Small intestine (tissue), 7 donors: ENCODE results near the gene LEF1. TPM values are rescaled to one million over a fixed set of nuclear protein-coding genes. Genes with fewer than 3 reads are reported as not detected.
A peak's percentile ranks its signal among the peaks of the same experiment; 100 is the strongest.

Experiments used
- DNase-seq, 2 donors: peaks; one replicate each; pipeline versions ENCODE4 v3.0.0 to v3.0.0-alpha.2; 2013
- FAIRE-seq: peaks from 2 replicates; lab custom pipeline; 2012; peaks lifted over from hg19 to GRCh38; lab: Jason Lieb, UNC
- H3K27ac ChIP-seq, 3 donors: one replicate each; pipeline ENCODE4 v1.5.1; 2013; ENCODE audit warnings: low read length in 2 of 3, mild to moderate bottlenecking in 2 of 3, control low read depth in 1 of 3, inconsistent platforms in 1 of 3, low read depth in 1 of 3, moderate library complexity in 1 of 3
- H3K27me3 ChIP-seq, 3 donors: one replicate each; pipeline ENCODE4 v1.6.1; 2013; ENCODE audit warnings: low read length in 3 of 3, inconsistent platforms in 1 of 3; ENCODE audit not compliant: control insufficient read depth in 3 of 3, insufficient read depth in 3 of 3
- H3K36me3 ChIP-seq, 3 donors: one replicate each; pipeline ENCODE4 v1.6.1; 2013; ENCODE audit warnings: low read length in 3 of 3, inconsistent platforms in 1 of 3, low read depth in 1 of 3, mild to moderate bottlenecking in 1 of 3, moderate library complexity in 1 of 3; ENCODE audit not compliant: control insufficient read depth in 3 of 3, insufficient read depth in 2 of 3
- H3K4me1 ChIP-seq, 3 donors: one replicate each; pipeline ENCODE4 v1.6.1; 2013; ENCODE audit warnings: low read length in 2 of 3, inconsistent platforms in 1 of 3, low read depth in 1 of 3, mild to moderate bottlenecking in 1 of 3, moderate library complexity in 1 of 3; ENCODE audit not compliant: control insufficient read depth in 3 of 3, insufficient read depth in 2 of 3
- H3K4me3 ChIP-seq, 3 donors: one replicate each; pipeline ENCODE4 v1.5.1; 2013; ENCODE audit warnings: low read length in 3 of 3, control low read depth in 1 of 3, inconsistent platforms in 1 of 3, low read depth in 1 of 3, mild to moderate bottlenecking in 1 of 3, moderate library complexity in 1 of 3
- H3K9me3 ChIP-seq, 2 donors: one replicate each; pipeline ENCODE4 v1.6.1; 2013; ENCODE audit warnings: low read depth in 1 of 2, low read length in 1 of 2; ENCODE audit not compliant: control insufficient read depth in 2 of 2, insufficient read depth in 1 of 2
- WGBS, 3 donors: extraction: QIAGEN DNeasy Blood & Tissue Kit; methylation state at CpG; one replicate each; pipeline ENCODE4 v1.1.7; 2013; 5-methylcytosine and 5-hydroxymethylcytosine counted together
- polyA plus RNA-seq, 4 donors: library from polyadenylated mRNA; stranded (reverse) in 3 of 4; unstranded in 1 of 4; fragments of 200-250 nt in 3 of 4; fragments of 120-200 nt in 1 of 4; gene quantifications; one replicate each; pipeline versions ENCODE4 v1.2.1 to v1.2.3, GENCODE V29; 2013
- donor health status: healthy with polysubstance abuse.
- donor health status: control.
- donor health status: control.
- donor health status: Bipolar disorder and iron deficiency.
- donor health status: healthy.

Gene LEF1
- polyA plus RNA-seq, 4 donors, result 0.89 to 5.2 (median 3.7) TPM

DNA sequence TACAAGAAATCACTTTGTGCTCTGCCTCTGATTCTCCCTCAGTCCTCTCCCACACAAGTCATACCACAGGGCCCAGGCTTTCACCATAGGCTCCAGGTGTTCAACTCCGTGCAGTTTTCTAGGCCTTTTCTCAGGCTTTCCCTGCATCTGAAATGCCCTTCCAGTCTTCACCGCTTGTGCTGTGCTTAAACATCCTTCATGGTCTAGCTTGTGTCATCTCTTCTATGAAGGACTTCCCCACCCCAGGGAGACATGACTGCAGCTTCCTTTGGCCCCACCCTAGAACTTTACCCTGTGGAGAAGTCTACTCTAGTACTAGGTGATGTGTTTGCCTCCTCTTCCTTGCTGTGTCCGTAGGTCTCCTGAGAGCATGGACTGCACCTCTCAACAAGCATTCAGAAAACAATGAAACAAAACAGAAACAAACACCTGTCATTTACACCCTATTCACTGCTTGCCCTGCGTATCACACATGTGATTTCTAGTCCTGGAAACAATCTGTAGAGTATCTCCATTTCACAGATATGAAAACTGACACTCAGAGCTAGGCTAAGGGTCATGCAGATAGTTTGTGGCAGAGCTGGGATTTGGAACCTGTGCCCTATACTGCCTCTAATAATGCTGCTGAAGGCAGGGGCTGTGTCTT lies 22.7 kb upstream of the LEF1 start:
- Histone ChIP-seq H3K4me1 (no peaks in the 10 kb centered on the region), H3K9me3 (peaks cover 0 to 3% of the 10 kb centered on the region in 2 donors), H3K27ac (peak overlapping the region in 1 of 3 donors; percentile 18), H3K4me3 (no peak overlapping the region), H3K27me3 (no peaks in the 10 kb centered on the region), H3K36me3 (no peaks in the 10 kb centered on the region)
- DNase-seq (no peak), FAIRE-seq (no peak)
- whole genome bisulfite sequencing, 3 donors, result 84 to 91% (median 90%) methylated on average over 4 of the region's 4 CpGs

DNA sequence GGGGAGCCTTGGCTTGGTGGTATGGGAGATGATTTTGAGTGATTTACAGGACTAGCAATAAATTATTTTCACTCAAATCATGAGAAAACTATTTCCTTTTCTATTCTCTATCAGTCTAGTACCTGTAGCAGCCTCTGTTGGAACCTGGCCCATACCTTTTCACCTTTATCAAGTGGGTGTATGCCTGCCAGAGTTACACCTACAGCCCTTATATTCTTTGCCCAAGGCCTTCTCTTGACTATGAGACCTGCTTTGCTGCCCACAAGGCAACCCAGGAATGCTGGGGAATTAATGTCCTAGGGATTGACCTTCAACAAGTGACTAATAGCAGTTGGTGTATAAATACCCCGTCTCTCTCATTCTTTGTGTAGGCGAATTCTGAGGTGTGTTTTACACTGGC lies 20.0 kb upstream of the LEF1 start:
- FAIRE-seq, result no peak
- Histone ChIP-seq H3K27me3 (no peaks in the 10 kb centered on the region), H3K4me3 (no peak overlapping the region), H3K27ac (no peak overlapping the region), H3K4me1 (no peaks in the 10 kb centered on the region), H3K9me3 (peaks cover 0 to 3% of the 10 kb centered on the region in 2 donors), H3K36me3 (no peaks in the 10 kb centered on the region)
- no peak for DNase-seq
- 59 to 79% (median 61%) methylated on average over 2 of the region's 2 CpGs for WGBS, 3 donors

GRCh38 chr4:108185252-108185651 lies 16.5 kb upstream of the LEF1 start:
- no peak for FAIRE-seq
- Histone ChIP-seq H3K27me3 (no peaks in the 10 kb centered on the region), H3K9me3 (peaks cover 0 to 3% of the 10 kb centered on the region in 2 donors), H3K36me3 (no peaks in the 10 kb centered on the region), H3K4me3 (no peak overlapping the region), H3K4me1 (no peaks in the 10 kb centered on the region), H3K27ac (no peak overlapping the region)
- DNase-seq, result no peak
- WGBS, 3 donors, result 86 to 92% (median 91%) methylated on average over 3 of the region's 3 CpGs

- no peak overlapping the region for H3K4me3 ChIP-seq
- H3K36me3 ChIP-seq, result no peaks in the 10 kb centered on the region
- peaks cover 0 to 3% of the 10 kb centered on the region in 2 donors for H3K9me3 ChIP-seq
- DNase-seq, result no peak
- FAIRE-seq, result no peak
- no peak overlapping the region for H3K27ac ChIP-seq
- 85 to 96% (median 92%) methylated on average over 1 of the region's 1 CpG for WGBS, 3 donors
- H3K27me3 ChIP-seq, result no peaks in the 10 kb centered on the region
- H3K4me1 ChIP-seq, result no peaks in the 10 kb centered on the region
Observed at GRCh38 chr4:108184453-108185049, 15.8 kb upstream of the LEF1 start.

DNA sequence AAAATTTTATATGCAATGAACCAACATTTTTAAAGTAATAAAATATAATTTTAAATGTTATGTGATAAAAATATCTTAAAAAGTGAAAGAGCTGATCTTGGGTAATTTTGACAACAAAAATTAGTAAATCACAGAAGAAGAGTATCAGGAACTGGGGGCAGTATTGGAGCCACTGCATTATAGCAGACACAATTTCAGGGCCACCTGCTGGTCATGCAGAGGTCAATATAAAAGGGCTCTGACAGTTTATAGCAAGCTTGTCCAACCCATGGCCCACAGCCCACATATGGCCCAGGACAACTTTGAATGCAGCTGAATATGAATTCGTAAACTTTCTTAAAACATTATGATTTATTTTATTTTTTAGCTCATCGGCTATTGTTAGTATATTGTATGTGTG lies 13.0 kb upstream of the LEF1 start:
- 92 to 96% (median 94%) methylated on average over 2 of the region's 2 CpGs for WGBS, 3 donors
- Histone ChIP-seq H3K27ac (no peak overlapping the region), H3K36me3 (no peaks in the 10 kb centered on the region), H3K4me1 (no peaks in the 10 kb centered on the region), H3K27me3 (no peaks in the 10 kb centered on the region), H3K4me3 (no peak overlapping the region), H3K9me3 (no peaks in the 10 kb centered on the region)
- FAIRE-seq (no peak), DNase-seq (no peak)

- Histone ChIP-seq H3K4me3 (no peak overlapping the region), H3K36me3 (no peaks in the 10 kb centered on the region), H3K27me3 (no peaks in the 10 kb centered on the region), H3K4me1 (no peaks in the 10 kb centered on the region), H3K9me3 (no peaks in the 10 kb centered on the region), H3K27ac (no peak overlapping the region)
- DNase-seq, result no peak
- 62 to 69% (median 67%) methylated on average over 1 of the region's 1 CpG for WGBS, 3 donors
- no peak for FAIRE-seq
Observed at GRCh38 chr4:108180513-108180912, 11.8 kb upstream of the LEF1 start.

GRCh38 chr4:108175966-108176365 lies 7.2 kb upstream of the LEF1 start:
- Histone ChIP-seq H3K4me3 (no peak overlapping the region), H3K27ac (no peak overlapping the region), H3K36me3 (no peaks in the 10 kb centered on the region), H3K4me1 (peaks cover 0 to 10% (median 0%) of the 10 kb centered on the region in 3 donors), H3K27me3 (peaks cover 11 to 25% (median 14%) of the 10 kb centered on the region in 3 donors), H3K9me3 (no peaks in the 10 kb centered on the region)
- 64 to 74% (median 70%) methylated on average over 3 of the region's 3 CpGs for WGBS, 3 donors
- FAIRE-seq (no peak), DNase-seq (no peak)

- FAIRE-seq (no peak), DNase-seq (peak in 1 of 2 donors; percentile 54)
- H3K27ac ChIP-seq, result no peak overlapping the region
- H3K4me3 ChIP-seq, result no peak overlapping the region
- H3K9me3 ChIP-seq, result no peaks in the 10 kb centered on the region
- H3K4me1 ChIP-seq, result peaks cover 0 to 10% (median 0%) of the 10 kb centered on the region in 3 donors
- H3K36me3 ChIP-seq, result no peaks in the 10 kb centered on the region
- peaks cover 13 to 36% (median 18%) of the 10 kb centered on the region in 3 donors for H3K27me3 ChIP-seq
Observed at GRCh38 chr4:108174856-108175255, 6.1 kb upstream of the LEF1 start.
